HG02623 (cell line): Measurements from ENCODE around the gene ALG10.
"Not testable (repeated sequence)": the region's sequence is repeated elsewhere in the genome, so short reads cannot be mapped to it uniquely, and the experiment has no call there.

ENCODE experiments used
- ATAC-seq: cut with Tn5 transposase; IDR thresholded peaks from one replicate; pipeline ENCODE4 v1.9.1; 2021; ENCODE audit warnings: moderate library complexity; ENCODE audit not compliant: unreplicated experiment

ALG10 gene, protein sequence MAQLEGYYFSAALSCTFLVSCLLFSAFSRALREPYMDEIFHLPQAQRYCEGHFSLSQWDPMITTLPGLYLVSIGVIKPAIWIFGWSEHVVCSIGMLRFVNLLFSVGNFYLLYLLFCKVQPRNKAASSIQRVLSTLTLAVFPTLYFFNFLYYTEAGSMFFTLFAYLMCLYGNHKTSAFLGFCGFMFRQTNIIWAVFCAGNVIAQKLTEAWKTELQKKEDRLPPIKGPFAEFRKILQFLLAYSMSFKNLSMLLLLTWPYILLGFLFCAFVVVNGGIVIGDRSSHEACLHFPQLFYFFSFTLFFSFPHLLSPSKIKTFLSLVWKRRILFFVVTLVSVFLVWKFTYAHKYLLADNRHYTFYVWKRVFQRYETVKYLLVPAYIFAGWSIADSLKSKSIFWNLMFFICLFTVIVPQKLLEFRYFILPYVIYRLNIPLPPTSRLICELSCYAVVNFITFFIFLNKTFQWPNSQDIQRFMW

DNA sequence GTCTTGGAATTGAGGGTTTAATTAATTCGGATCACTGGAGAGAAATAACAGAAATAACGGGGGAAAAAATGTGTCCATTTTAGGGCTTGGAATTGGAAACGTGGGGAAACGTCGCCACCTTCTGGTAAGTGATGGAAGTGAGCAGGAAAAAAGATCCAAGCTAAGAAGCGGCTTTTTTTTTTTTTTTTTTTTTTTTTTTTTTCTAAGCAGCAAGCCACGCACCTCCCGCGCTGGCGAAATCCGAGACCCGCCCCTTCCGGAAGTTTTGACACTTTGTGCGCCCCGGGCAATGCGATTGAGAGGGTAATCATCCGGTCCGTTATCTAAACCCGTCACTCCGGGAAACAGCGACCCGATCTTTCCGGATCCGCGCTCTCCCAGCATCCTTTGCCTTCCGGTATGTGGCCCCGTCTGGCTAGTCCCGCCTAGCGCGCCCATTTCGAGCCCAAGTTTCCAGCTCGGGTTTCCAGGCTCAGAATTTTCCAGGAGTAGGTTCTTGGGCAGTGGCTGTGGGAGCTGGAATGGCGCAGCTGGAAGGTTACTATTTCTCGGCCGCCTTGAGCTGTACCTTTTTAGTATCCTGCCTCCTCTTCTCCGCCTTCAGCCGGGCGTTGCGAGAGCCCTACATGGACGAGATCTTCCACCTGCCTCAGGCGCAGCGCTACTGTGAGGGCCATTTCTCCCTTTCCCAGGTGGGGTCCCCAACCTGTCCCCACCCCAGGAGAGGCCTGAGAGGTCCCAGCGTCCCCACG, at the start of gene ALG10:
Gene ALG10 (plus strand): TSS at position 418 of the 752 bp plus-strand sequence. CDS start 104 bp downstream, at position 522.
- ATAC-seq = peak; percentile 100

DNA sequence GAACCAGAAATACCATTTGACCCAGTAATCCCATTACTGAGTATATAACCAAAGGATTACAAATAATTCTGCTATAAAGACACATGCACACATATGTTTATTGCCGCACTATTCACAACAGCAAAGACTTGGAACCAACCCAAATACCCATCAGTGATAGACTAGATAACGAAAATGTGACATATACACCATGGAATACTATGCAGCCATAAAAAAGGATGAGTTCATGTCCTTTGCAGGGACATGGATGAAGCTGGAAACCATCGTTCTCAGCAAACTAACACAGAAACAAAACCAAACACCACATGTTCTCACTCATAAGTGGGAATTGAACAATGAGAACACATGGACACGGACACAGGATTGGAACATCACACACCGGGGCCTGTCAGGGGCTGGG, 49.4 kb upstream of the ALG10 start:
- ATAC-seq = not testable (repeated sequence)

DNA sequence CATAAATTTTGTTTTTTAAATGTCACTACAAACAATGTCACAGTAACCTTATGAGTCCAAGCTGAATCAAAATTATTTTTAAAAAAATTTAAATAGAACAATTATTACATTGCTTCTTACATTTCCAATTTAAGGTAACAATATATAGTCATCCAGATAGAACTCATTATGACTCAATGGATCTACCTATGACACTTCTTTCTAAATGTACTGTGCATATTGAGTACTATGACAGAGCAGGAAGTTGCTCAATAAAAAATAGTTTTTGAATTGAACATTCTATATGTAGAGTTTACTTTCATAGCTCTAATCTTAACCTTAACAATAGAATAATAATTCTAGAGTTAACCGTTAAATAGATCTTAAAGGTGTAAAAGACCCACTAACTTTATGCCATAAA, 44.4 kb upstream of the ALG10 start:
- ATAC-seq = no peak

DNA sequence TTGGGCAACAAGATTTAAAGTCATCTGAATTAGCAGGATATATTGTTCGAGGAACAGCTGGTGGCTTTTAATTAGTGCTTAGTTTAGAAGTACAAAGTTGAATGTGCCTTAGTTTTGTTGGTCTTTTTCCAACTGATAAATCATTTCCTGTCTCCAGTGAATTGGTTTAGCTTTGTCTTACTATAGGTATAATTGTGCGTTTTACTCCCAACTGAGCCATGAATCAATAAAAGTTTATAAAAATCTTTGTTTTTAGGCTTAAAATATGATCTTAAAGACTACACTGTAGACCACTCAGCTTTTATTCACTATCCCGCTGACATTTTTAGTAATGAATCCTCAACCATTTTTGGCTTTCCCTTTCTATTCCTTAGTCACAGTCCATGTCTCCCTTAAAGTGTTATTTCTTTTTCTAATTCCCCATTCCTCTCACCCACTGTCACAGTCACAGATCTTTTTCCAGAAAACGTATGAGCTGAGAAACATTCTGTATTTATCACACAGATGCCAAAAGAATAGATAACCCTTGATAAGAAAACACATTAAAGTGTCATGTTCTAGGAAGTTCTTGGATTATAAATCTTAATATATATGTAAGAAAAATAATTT, 34.0 kb upstream of the ALG10 start:
- no peak for ATAC-seq

DNA sequence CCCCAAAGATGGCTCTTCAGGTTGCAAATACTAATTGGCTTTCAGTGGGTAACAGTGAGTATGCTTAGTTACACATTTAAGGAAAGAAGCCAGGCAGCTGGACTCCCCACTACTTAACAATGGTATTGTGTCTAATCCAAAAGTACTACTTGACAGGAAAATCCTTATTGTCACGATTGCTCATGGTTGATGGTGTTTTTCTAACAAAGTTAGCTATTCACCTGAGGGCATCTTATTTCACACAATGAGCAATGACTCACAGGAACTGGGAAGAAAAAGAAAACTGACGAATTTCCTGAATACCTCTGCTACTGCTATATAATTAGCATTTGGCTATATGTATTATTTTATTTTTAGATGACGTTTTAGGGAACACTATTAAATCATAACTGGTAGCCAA, 33.4 kb upstream of the ALG10 start:
- no peak for ATAC-seq

DNA sequence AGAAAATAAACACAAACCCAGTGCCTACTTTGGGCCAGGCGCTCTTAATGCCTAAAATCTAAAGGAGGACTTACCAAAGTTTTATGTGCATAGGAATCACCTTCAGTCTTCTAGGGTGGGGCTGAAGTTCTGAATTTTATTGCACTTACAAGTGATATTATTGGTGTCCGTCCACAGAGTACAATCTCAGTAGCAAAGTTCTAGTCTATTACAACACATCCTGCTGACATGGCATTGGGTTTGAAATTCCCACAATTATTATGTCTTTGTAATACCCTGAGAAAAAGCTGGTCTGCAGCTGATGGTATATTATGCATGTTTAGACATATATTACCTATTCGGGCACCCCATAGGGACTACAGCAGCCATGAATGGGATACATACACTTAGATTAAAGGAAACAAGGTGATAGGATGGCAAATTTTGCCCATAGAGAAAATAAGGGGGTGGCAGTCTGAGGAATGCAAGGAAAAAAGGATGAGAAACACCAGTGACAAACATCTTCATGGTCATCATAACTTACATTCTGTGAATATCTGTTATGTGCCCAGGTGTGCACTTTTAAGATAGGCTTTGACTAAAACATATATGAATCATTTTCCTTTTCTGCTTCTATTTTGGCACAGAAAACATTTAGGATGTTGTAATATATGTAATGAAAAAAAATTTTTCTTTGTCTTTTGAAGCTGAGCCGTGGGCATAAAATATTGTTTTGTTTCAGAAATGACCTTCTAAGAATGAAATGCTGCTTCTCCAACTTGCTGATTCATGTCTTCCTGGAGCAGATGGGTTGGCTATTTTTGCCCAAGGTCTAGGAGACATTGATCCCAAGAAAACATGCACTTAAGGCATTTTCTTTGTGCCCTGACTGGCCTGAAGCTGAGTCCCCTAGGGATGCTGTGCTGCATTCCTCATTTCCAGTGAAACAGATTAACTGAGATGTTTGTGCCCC, 27.2 kb upstream of the ALG10 start:
- ATAC-seq = no peak

DNA sequence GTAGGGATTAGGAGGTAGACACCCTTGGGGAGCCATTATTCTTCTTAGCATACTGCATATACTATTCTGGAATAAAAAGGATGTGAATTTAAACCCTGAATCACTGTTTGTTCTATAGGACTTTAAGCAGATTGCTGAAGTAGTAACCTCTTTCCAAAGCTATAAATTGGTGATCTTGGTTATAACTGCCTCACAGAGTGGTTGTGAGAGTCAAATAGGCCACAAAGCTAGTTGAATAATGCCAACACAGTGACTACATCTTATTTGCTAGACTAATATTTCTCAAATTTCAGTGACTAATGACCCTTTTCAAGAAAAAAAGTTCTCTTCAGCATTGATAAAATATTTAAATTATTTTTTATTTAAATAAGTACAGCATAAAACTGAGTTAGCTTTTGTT, 13.5 kb upstream of the ALG10 start:
- not testable (repeated sequence) for ATAC-seq

DNA sequence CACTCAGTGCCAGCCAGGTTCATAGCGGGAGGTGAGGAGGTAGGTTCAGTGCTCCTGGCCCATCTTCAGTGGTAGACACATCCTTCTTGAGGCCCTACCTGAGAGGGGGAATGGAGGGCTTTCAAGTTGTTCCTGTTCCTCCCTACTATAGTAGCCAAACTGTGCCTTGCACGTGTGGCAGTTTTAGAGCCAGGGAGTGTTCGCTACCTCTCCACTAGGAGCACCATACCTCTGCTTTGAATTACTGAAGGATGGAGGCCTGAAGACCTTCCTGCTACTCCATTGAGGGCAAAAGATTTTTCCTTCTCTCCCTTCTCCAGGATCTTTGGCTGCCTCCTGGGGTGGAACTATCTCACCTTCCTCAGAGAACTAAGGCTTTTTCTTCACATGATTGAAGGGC, 5.9 kb upstream of the ALG10 start:
- no peak for ATAC-seq

DNA sequence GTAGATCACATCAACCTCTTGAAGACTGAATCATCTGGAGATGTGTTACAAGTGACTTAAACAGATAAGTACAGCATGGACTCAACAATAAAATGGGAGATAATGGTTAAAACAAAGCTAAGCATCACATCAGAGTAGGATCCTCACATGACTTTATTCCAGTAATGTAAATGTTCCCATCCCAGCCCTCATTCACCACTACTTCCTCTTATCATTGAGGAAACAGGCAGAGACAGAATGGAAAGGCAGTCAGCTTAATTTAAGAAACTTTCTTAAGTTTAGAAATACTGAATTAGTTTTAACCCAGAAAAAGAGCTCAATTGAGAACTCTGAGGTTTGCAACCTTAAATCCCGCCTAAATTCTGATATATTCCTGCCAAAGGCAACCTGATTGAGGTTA, 1.2 kb upstream of the ALG10 start:
- no peak for ATAC-seq

DNA sequence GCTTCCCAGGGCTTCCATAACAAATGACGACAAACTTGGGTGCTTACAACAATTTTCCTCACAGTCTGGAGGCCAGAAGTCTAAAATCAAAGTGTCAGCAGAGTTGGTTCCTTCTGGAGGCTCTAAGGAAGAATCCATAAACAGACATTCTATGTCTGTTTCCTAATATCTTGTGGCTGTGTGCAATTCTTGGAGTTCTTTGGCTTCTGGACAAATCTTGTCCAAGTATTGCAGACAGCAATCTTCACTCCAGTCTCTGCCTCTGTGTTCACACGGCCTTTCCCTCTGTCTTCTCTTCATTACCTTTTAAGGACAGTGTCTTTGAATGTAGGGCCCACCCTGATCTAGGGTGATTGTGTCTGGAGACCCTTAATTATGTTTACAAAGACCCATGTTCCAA, 5.4 kb downstream of the ALG10 start:
- not testable (repeated sequence) for ATAC-seq

DNA sequence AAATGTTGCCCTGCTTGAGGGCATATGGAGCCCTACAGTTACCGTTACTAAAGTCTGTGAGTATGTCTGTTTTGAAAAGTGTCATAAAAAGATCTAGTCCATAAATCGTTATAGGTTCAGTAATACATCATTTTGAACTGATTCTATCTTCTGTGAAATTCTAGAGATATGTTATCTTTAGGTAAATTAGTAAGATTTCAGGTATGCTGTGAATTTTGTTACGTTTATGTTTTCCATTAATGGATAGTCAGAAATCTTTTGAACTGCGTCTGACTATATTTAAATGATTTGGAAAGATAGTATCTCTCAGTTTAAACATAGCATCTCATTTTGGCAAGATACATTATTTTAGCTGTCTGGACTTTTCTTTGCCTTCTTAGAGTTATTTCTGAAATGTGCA, 8.3 kb downstream of the ALG10 start:
- no peak for ATAC-seq

DNA sequence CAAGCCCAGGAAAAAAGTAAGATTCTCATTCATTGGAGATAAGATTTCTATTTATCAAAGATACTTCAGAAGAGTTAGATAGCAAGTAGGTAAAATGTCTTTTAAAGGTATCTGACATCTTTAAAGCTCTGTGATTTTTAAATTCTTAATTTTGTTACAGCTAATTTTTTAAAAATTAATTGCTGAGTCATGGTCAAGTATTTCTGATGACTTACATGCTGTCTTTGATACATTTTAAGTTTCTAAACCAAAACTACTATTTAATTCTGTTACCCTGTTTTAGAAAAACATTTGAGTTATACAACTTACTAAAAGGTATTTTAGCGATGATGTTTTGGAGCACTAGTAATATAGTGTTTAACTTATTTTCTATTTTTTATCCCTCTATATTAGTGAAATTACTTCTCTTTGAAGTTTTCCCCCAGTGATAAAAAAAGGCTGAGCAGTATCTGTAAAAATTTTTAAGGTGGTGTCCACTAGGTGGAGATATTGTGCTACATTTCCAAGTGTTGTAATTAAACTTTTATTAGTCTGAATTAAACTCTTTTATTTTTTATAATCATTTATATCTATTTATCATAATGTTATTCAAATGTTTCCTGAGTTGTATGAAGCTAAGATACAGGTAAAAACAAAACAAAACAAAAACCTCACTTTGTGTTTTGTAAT, 11.5 kb downstream of the ALG10 start:
- ATAC-seq = peak; percentile 47

DNA sequence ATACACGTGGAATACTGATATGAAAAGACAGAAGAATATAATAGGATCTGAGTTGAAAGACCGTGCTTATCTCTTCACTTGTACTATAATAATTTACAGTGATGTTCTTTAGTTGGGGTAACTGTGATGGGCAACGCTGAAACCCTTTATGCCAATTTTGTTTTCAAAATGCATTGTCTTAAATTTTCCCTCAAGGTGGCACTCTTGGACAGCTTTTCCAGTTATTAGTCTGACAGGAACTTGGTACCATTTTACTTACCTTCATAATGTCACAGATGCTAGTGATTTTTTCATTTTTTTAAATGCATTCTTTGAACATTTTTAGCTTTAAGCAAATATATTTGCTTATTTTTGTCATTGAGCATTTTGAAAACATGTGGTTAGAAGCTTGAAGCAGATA, 16.1 kb downstream of the ALG10 start:
- ATAC-seq = not testable (repeated sequence)

DNA sequence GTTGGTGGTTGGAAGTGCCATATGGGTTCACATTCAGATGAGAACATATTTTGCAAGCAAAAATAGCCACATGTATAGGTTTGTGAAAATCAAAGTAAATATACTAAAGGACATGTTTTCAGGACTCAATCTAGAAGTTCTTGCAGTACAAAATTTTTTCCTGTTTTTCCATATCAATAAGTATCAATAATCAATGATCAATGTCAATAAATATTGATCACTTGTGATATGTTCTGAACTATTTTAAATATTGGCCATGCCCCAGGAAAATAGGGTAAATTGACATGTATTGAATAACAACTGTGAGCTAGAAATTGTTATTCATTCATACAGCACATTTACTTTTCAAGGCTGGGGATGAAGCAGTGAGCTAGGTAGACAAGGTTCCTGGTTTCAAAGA, 24.3 kb downstream of the ALG10 start:
- ATAC-seq = no peak

DNA sequence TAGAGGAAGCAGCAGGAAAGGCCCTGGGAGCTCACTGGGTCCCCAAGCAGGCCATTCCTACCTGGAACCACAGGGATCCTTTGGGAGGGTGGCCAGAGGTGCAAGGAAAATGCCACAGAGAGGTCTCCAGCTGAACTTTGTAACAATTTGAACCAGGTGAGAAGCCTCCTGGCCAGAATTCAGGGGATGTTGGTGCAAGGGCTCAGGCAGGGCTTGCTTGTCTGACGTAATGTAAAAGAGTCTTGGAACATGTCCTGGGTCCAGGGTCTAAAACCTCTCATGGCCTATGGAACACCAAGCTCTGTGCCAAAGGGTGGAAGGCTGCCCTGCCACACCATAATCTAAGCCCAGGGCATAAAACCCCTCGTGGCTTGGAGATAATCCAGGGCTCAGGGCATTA, 25.6 kb downstream of the ALG10 start:
- ATAC-seq = not testable (repeated sequence)

DNA sequence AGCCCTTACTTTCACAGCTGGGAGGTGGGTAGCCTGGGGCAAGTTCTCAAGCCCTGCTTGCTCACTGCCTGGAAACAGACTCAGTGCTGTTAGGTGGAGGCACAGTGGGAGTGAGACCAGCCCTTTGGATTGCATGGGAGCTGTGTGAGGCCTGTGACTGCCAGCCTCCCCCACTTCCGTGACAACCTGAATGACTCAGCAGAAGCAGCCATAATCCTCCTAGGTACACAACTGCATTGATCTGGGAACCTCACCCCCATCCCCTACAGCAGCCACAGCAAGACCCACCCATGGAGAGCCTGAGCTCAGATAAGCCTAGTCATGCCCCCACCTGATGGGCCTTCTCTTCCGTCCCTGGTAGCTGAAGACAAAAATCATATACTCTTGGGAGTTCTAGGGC, 26.4 kb downstream of the ALG10 start:
- no peak for ATAC-seq

DNA sequence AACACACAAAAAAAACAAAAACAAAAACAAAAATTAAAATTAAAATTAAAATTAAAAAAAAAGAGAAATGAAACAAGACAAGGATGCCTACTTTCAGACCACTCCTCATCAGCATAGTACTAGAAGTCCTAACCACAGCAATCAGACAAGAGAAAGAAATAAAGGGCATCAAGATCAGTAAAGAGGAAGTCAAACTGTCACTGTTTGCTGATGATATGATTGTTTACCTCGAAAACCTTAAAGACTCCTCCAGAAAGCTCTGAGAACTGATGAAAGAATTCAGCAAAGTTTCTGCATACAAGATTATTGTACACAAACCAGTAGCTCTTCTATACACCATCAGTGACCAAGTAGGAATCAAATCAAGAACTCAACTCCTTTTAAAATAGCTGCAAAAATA, 29.2 kb downstream of the ALG10 start:
- ATAC-seq = no peak

DNA sequence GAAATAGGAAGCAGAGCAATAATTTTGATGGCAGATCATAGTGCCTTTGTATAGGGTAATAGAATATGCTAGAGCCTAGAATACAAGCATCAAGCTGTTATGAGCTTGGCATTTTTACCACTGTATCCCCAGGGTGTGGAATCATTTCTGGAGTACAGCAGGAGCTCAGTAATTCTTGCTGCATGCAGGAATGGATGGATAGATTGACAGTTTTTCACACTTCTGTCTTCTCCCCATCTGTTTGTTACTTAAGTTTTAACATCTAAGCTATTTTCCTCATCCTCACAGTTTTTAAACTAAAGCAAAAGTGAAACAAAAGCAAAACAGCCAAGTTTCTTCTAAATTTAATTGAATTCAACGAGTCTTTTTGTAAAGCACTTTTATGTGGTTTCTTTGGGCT, 32.6 kb downstream of the ALG10 start:
- ATAC-seq = no peak
